Measurements from ENCODE around the gene IQSEC1. TPM values are rescaled to one million over a fixed set of nuclear protein-coding genes. Genes with fewer than 3 reads are reported as not detected.

IQSEC1 gene
- total and polyA plus RNA-seq, 9 of the 15 experiments (the other 6 are each of a cell fraction or from before 2014, with no cell fraction given) = 0.56 to 39.0 (median 6.8) TPM

DNA sequence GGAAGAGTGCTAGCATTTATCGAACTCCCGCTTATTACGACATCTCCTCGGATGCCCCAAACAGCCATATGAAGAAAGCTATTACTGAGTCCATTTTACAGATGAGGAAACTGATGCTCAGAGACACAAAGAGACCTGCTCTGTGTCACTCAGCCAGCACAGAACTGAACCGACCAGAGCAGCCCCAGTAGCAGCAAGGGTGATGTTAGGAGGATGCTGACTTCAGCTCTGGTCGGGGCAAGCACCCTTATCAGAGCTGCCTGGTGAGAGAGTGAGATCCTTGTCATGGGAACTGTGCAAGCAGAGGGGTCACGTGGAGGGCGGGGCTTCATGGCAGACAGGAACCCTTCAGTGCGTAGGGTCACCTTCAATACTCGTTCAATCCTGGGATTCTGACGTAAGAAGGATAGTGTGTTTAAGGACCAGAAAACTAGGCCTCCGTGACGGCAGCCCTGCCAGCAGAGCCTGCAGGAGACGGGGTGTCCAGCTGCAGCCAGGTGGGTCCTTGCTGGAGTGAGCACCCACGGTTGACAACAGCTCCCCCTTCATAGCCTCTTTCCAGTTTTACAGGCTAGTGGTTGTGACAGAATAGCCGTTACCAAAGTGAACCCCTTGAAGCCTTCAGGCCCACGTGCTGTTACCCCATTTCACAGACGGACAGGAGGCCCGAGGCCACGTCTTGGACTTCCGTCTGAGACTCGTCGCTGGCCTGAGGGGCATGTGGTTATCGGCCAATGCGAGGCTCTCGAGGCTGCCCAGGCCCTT, 12.0 kb upstream of the IQSEC1 start (continued):
- TF ChIP-seq, protein P1, sequence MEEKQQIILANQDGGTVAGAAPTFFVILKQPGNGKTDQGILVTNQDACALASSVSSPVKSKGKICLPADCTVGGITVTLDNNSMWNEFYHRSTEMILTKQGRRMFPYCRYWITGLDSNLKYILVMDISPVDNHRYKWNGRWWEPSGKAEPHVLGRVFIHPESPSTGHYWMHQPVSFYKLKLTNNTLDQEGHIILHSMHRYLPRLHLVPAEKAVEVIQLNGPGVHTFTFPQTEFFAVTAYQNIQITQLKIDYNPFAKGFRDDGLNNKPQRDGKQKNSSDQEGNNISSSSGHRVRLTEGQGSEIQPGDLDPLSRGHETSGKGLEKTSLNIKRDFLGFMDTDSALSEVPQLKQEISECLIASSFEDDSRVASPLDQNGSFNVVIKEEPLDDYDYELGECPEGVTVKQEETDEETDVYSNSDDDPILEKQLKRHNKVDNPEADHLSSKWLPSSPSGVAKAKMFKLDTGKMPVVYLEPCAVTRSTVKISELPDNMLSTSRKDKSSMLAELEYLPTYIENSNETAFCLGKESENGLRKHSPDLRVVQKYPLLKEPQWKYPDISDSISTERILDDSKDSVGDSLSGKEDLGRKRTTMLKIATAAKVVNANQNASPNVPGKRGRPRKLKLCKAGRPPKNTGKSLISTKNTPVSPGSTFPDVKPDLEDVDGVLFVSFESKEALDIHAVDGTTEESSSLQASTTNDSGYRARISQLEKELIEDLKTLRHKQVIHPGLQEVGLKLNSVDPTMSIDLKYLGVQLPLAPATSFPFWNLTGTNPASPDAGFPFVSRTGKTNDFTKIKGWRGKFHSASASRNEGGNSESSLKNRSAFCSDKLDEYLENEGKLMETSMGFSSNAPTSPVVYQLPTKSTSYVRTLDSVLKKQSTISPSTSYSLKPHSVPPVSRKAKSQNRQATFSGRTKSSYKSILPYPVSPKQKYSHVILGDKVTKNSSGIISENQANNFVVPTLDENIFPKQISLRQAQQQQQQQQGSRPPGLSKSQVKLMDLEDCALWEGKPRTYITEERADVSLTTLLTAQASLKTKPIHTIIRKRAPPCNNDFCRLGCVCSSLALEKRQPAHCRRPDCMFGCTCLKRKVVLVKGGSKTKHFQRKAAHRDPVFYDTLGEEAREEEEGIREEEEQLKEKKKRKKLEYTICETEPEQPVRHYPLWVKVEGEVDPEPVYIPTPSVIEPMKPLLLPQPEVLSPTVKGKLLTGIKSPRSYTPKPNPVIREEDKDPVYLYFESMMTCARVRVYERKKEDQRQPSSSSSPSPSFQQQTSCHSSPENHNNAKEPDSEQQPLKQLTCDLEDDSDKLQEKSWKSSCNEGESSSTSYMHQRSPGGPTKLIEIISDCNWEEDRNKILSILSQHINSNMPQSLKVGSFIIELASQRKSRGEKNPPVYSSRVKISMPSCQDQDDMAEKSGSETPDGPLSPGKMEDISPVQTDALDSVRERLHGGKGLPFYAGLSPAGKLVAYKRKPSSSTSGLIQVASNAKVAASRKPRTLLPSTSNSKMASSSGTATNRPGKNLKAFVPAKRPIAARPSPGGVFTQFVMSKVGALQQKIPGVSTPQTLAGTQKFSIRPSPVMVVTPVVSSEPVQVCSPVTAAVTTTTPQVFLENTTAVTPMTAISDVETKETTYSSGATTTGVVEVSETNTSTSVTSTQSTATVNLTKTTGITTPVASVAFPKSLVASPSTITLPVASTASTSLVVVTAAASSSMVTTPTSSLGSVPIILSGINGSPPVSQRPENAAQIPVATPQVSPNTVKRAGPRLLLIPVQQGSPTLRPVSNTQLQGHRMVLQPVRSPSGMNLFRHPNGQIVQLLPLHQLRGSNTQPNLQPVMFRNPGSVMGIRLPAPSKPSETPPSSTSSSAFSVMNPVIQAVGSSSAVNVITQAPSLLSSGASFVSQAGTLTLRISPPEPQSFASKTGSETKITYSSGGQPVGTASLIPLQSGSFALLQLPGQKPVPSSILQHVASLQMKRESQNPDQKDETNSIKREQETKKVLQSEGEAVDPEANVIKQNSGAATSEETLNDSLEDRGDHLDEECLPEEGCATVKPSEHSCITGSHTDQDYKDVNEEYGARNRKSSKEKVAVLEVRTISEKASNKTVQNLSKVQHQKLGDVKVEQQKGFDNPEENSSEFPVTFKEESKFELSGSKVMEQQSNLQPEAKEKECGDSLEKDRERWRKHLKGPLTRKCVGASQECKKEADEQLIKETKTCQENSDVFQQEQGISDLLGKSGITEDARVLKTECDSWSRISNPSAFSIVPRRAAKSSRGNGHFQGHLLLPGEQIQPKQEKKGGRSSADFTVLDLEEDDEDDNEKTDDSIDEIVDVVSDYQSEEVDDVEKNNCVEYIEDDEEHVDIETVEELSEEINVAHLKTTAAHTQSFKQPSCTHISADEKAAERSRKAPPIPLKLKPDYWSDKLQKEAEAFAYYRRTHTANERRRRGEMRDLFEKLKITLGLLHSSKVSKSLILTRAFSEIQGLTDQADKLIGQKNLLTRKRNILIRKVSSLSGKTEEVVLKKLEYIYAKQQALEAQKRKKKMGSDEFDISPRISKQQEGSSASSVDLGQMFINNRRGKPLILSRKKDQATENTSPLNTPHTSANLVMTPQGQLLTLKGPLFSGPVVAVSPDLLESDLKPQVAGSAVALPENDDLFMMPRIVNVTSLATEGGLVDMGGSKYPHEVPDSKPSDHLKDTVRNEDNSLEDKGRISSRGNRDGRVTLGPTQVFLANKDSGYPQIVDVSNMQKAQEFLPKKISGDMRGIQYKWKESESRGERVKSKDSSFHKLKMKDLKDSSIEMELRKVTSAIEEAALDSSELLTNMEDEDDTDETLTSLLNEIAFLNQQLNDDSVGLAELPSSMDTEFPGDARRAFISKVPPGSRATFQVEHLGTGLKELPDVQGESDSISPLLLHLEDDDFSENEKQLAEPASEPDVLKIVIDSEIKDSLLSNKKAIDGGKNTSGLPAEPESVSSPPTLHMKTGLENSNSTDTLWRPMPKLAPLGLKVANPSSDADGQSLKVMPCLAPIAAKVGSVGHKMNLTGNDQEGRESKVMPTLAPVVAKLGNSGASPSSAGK (IDR thresholded peaks at IDR 0.05) = peak; percentile 62
- TF ChIP-seq CTBP1 (IDR thresholded peaks at IDR 0.05; ENCODE audit: borderline replicate concordance) (peak; percentile 94), NRF1 (conservative IDR thresholded peaks at IDR 0.05 in 1 of 2, IDR thresholded peaks at IDR 0.05 in 1 of 2) (peak; percentile 46 to 55; a peak in 3 of 4 replicates), DIDO1 (tag; IDR thresholded peaks at IDR 0.05; ENCODE audit: low read depth) (0 out of 2 replicates have a peak, but pooled peaks have one; percentile 7), PHB2 (IDR thresholded peaks at IDR 0.05; ENCODE audit: low read depth) (no peak), TRIM28 (IDR thresholded peaks at IDR 0.05) (no peak), ZNF239 (CRISPR knock-in tag; IDR thresholded peaks at IDR 0.05) (peak; percentile 90), CCNT2 (IDR thresholded peaks at IDR 0.05; ENCODE audit: borderline replicate concordance, extremely low read depth, insufficient read length, low read depth, low read length) (peak; percentile 19), MITF (IDR thresholded peaks at IDR 0.05) (peak; percentile 74; the same call in 1 of the 2 replicates), AFF1 (IDR thresholded peaks at IDR 0.05; ENCODE audit: low read depth in 1 of 2, partially characterized antibody in 2 of 2) (no peak)
